ENCODE results near the gene ZNF675.

- TF ChIP-seq, protein P1, sequence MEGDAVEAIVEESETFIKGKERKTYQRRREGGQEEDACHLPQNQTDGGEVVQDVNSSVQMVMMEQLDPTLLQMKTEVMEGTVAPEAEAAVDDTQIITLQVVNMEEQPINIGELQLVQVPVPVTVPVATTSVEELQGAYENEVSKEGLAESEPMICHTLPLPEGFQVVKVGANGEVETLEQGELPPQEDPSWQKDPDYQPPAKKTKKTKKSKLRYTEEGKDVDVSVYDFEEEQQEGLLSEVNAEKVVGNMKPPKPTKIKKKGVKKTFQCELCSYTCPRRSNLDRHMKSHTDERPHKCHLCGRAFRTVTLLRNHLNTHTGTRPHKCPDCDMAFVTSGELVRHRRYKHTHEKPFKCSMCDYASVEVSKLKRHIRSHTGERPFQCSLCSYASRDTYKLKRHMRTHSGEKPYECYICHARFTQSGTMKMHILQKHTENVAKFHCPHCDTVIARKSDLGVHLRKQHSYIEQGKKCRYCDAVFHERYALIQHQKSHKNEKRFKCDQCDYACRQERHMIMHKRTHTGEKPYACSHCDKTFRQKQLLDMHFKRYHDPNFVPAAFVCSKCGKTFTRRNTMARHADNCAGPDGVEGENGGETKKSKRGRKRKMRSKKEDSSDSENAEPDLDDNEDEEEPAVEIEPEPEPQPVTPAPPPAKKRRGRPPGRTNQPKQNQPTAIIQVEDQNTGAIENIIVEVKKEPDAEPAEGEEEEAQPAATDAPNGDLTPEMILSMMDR (IDR thresholded peaks at IDR 0.05), result no peak
- no peak for TF ChIP-seq EP300 (IDR thresholded peaks at IDR 0.05)
Observed at GRCh38 chr19:23673132-23673531, 13.9 kb downstream of the ZNF675 start.
